EL (cell line): ENCODE data around the gene TBC1D10A.

Experiments
- DNase-seq: peaks from one replicate; pipeline ENCODE4 v3.0.0-alpha.2; 2016

Gene TBC1D10A

DNA sequence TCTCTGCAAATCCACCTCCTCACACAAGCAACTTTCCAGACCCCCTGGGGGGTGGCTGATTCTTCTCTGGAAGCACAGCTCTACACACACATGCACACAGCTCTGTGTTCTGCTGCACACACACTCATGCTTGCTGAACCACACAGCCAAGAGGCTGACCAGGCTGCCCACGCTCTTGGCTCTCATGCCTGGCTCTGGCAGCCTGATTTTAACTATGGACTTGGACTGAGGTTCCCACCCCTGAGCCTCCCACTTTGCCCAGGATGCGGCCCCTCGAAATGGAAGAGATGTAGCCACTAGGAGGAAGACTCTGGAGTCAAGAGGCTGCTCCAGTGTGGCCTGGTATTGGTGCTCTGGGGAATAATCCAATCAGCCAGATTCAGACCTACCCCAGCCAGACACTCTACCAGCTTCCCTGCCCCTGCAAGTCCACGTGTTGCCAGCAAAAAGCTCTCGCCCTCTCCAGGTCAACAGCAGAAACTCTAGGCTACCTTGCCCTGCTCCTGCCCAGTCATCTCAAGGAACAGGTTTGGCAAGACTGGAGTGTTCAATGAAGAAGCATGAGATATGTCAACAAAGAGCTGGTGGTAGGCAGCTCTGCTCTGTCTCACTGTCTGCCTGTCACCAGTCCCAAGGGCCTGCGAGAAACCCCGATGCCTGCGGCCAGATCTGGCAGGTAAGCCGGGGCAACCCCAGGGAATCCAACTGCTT is 28.6 kb downstream of the TBC1D10A start:
- DNase-seq, result no peak

DNA sequence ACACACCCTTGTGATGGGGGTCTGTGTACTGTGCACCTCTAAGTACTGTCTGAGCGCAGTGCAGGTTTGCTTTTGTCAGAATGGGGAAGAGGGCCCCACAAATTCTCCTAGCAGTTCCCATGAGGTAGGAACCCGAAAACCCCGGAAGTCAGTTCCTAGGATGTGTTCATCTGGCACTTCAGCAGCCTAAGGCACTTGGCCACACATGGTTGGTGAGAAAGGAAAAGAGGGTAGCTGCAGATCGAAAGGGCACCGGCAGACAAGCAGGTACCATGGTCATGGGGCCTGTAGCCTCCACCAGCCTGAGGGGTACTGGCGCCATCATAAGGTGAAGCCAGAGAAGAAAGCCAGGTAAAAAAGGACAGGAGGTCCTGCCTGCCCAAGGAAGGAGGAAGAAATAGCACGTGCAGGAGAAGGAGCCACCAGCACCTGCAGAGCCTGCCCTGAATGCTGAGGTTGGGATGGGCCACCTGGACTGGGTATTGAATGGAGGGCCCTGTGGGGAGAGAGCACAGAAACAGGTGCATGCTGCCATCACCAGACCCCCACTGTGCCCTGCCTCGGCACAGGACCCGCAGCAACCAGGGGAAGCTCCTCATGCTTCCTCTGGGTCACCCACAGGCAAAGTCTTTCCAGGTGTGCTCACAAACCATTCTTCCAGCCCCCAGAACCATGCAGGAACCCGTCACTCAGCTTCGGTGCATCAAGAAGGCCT is 29.3 kb downstream of the TBC1D10A start:
- no peak for DNase-seq

- DNase-seq, result no peak
Measured at GRCh38 chr22:30296833-30297232, 29.9 kb downstream of the TBC1D10A start.

DNA sequence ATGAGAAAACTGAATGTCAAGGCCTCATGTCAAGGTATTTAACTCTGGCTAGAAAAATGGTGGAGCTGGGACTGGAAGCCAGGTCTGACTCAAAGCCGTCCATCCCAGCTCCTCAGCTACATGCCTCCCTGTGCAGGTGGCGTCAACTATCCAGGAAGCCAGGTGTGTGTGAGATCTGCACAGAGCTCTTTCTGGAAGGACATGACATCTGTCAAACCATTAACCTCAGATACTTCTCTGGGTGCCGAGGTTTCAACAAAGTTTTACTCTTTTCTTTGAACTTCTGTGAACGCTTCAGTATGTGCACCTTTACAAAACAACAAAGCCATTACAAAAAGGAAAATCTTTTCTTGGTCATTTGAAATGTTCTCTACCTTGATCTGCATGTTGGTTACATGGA is 30.4 kb downstream of the TBC1D10A start:
- no peak for DNase-seq

GRCh38 chr22:30295576-30295975 is 31.2 kb downstream of the TBC1D10A start:
- DNase-seq, result no peak

DNA sequence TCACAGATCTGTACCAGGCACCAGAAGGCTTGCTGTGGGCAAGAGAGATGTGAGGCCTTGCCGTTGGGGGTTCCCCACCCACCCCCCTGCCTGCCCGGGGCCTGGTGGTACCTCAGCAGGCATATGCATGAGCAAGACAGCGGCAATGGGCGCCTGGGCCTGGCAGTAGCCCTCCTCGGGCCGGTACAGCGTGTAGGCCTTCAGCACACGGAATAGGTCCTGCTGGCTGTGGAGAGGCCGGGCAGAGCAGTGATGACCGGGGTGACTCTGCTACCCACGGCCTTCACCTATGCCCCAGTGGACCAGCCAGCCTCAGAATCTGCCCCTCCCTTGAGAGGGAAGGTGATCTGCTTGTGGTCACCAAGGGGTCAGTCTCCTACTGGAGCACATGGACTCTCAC is 31.9 kb downstream of the TBC1D10A start:
- no peak for DNase-seq

DNA sequence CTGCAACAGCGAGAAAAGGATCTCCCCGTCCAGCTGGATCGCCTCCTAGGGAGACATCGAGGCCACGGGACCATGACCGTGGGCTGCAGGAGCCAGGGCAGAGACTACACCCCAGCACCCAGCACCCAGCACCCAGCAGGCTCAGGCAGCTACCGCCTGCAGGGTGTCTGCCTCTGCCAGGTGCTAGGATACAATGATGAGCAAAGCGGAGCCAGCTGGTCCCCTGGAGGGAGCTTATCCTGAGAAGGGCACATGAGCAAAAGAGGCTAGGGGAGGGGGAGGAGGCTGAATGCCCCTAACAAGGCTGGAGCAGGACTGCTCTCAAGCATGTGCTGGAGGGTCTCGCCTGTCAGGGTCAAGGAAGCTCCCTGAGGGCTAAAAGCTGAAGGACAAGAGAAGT is 32.7 kb downstream of the TBC1D10A start:
- DNase-seq, result no peak

GRCh38 chr22:30293026-30293425 is 33.7 kb downstream of the TBC1D10A start:
- no peak for DNase-seq

GRCh38 chr22:30292069-30292970 is 34.4 kb downstream of the TBC1D10A start:
- DNase-seq, result no peak

- peak; percentile 53 for DNase-seq
Measured at GRCh38 chr22:30291058-30291892, 35.5 kb downstream of the TBC1D10A start.

GRCh38 chr22:30290342-30291057 is 36.2 kb downstream of the TBC1D10A start:
- DNase-seq, result peak; percentile 72

GRCh38 chr22:30289980-30290313 is 36.8 kb downstream of the TBC1D10A start:
- DNase-seq, result no peak

- peak; percentile 99 for DNase-seq
Measured at GRCh38 chr22:30289141-30289979, 37.4 kb downstream of the TBC1D10A start, which contains the start of gene CASTOR1. CASTOR1 (minus strand) TSS chr22:30289505; CDS start chr22:30289497, 8 bp downstream.

DNA sequence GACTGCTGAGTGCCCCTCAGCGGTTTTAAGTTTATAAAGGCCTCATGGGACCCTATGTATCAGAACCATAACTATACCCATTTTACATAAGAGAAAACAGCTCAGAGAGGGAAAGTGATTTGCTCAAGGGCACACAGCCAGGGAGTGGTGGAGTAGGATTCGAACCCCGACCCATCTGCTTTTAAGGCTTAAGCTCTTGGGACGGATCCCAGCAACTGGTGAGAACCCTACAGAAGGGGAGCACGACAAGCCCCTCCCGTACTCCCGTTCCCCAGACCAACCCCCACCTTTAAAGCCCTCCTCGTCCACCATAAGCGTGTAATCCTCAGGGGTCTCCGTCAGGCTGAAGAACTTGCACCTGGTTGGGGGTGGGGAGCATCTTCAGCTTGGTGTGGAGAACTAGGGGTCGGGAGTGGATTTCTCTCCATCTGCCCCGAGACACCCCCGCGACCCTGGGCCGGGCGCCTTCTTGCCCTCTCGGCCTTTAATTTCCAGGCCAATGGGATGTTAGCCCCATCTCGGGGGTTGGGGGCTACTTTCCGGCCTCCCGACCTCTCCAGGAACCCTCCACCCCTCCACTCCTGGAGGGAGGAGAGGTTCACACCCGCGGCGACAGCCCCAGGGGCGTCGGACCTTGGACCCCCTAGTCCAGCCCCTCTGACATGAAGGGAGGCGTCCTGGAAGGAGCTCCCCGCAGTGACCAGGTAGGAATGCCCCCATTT is 38.2 kb downstream of the TBC1D10A start:
- DNase-seq, result no peak

DNA sequence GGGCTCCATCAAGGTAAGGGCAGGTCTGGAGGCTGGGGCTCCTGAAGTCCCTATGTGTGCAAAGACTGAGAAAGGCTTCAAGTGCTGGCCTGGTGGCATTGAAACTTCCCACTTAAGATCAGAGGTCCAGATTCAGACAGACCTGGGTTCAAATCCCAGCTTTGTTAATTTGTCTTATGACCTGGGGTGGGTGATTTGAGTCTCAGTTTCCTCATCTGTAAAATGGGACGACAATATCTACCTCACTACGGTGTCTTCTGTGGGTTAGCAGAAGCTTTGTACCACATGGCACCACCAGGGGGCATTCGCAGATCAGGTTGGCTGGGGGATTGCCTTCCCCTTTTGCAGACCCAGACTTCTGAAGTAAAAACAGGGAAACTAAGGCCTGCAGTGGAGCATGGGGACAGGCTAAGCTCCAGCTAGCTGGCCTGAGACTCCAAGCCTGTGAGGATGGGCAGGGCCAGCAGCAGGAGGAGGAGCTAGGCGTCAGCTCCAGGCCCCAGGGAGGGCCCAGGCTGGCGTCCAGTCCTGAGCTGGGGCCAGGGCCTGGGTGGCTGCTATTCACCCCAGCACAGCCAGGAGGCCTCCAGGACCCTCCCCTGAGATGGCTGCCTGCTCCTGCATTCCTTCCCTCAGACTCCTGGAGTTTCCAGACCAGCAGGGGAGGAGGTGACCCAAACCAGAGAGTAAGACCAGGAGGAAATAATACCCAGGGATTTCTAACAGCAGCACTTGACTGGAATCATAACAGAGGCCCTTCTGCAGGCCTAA is 38.9 kb downstream of the TBC1D10A start:
- peak; percentile 93 for DNase-seq

DNA sequence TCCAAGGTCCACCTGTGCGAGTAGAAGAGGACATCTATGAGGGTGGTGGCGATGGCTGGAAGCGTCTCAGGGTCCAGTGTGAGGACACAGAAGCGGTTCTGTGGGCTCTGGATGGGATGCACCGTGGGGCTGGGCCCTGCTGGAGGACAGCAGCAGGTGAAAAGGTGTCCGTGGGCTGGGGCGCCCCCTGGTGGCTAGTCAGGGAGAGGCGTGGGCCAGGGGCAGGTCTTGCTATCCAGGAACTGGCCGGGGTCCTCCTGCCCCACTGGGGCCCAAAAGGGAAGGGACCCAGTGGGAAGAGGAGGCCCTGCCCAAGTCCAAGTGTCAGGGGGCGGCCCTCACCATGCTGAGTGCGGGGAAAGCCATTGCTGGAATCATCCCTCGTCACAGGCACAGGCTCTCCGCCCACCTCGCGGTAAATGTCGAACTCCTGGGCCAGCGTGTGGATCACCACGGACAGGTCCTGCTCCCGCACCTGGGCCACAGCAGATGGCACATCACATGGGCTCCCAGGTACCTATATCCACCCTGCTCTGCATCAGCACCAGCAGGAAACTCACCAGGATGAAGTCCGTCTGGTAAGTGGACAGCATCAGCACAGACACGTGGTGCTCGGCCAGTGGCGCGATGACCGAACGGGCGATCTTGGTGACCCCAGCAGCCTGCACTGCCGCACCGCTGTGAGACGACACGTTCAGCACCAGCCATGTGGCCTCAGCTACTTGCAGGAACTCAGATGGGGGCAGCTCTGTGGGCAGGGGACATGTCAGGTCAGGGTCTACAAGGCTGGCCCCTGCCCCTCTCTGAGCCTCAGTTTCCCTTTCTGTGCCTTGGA is 39.7 kb downstream of the TBC1D10A start:
- DNase-seq, result peak; percentile 57

GRCh38 chr22:30286331-30286730 is 40.4 kb downstream of the TBC1D10A start:
- no peak for DNase-seq

DNA sequence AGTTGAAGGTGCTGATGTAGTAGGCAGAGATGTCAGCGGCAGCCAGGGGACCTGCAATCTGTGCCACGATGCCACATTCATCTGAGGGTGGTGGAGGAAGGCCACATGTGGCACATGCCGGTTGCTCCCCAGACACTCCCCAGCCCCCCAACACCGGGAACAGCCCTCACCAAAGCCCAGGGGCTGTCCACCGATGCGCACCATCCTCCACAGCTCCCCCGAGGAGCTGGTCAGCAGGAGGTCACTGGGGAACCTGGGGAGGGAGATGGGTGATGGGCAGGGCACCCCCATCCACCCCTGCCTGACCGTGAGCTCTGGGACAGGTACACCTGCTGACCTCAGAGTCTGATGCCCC is 40.9 kb downstream of the TBC1D10A start:
- no peak for DNase-seq
